Cardiac muscle cell (in vitro differentiated cells and primary cell): ENCODE measurements around the gene BIN1. TPM values are rescaled to one million over a fixed set of nuclear protein-coding genes. Genes with fewer than 3 reads are reported as not detected.

Experiments used
- DNase-seq, 2 donors: peaks; one replicate each; pipeline versions ENCODE4 v3.0.0 to v3.0.0-alpha.2; 2010 to 2017; ENCODE audit warnings: low read depth in 1 of 2, low spot score in 1 of 2
- H3K27ac ChIP-seq: fragments of 200-600 bp; sonication (generic); 2 replicates; pipeline ENCODE4 v1.5.1; 2016
- H3K27me3 ChIP-seq: fragments of 200-600 bp; sonication (generic); 2 replicates; pipeline ENCODE4 v1.6.0; 2016; ENCODE audit warnings: control low read depth
- H3K36me3 ChIP-seq: fragments of 200-600 bp; sonication (generic); 2 replicates; pipeline ENCODE4 v1.5.1; 2016; ENCODE audit warnings: control low read depth
- H3K4me1 ChIP-seq: fragments of 200-600 bp; sonication (generic); 2 replicates; pipeline ENCODE4 v1.8.1; 2017; ENCODE audit warnings: low read depth, mild to moderate bottlenecking, mixed run types
- H3K4me3 ChIP-seq: fragments of 200-600 bp; sonication (generic); 2 replicates; pipeline ENCODE4 v1.5.1; 2016; ENCODE audit warnings: mild to moderate bottlenecking
- H3K9me3 ChIP-seq: fragments of 200-600 bp; sonication (generic); 2 replicates; pipeline ENCODE4 v1.5.1; 2017; ENCODE audit warnings: low read depth, mild to moderate bottlenecking, control low read depth
- polyA plus RNA-seq: library from polyadenylated mRNA; unstranded; fragments of >200 nt; fragmentation: Nextera tagmentation; extraction: Ambion mirVana; gene quantifications from 2 replicates; pipeline ENCODE4 v1.2.1, GENCODE V29; 2016
- total RNA-seq: library from RNA; depleted of rRNA; stranded (reverse); fragments of >200 nt; gene quantifications from 2 replicates; pipeline ENCODE4 v1.2.3, GENCODE V29; 2016
- TF ChIP-seq, protein P1 (sequence below): IDR thresholded peaks from 2 replicates; pipeline ENCODE4 v1.5.1; 2012; ENCODE audit warnings: low read depth, mild to moderate bottlenecking, low read length

Gene BIN1
- total and polyA plus RNA-seq, 2 experiments from 2014 or later: 44.7 to 94.9 TPM

DNA sequence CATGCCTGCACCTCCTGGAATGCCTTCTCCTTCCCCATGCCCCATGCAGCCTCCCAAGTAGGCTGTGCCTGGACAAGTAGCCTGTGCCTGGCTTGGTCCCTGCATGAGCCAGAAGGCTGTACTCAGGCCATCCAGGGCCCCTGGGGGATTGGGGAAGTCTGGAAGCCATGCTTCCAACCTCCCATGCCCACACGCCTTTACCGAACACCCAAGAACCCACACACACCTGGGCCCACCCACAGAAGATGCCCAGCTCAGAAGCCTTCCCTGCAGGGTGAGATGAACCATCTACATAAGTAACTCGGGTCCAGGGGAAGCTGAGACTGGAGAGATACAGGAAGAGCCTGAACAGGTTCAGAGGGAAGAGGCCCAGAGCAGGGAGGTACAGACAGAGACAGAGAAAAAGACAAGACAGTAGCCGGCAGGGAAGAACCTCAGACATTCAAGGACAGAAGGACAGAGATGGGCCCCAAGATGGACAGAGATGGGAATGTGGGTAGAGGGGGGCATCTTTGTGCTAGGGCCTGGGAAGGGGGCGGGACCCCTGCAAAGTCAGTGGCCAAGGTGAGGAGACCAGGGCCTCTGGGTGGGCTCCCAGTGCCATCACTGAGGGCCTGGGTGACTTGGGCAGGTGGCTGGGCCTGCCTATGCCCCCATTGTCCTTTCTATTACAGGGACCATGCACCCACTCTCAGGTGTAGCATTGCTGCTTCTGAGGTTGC lies 4.3 kb downstream of the BIN1 start:
- DNase-seq: no peak
- TF ChIP-seq, protein P1, sequence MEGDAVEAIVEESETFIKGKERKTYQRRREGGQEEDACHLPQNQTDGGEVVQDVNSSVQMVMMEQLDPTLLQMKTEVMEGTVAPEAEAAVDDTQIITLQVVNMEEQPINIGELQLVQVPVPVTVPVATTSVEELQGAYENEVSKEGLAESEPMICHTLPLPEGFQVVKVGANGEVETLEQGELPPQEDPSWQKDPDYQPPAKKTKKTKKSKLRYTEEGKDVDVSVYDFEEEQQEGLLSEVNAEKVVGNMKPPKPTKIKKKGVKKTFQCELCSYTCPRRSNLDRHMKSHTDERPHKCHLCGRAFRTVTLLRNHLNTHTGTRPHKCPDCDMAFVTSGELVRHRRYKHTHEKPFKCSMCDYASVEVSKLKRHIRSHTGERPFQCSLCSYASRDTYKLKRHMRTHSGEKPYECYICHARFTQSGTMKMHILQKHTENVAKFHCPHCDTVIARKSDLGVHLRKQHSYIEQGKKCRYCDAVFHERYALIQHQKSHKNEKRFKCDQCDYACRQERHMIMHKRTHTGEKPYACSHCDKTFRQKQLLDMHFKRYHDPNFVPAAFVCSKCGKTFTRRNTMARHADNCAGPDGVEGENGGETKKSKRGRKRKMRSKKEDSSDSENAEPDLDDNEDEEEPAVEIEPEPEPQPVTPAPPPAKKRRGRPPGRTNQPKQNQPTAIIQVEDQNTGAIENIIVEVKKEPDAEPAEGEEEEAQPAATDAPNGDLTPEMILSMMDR: no peak
- Histone ChIP-seq H3K36me3 (no peaks in the 10 kb centered on the region), H3K4me3 (no peak overlapping the region), H3K9me3 (no peaks in the 10 kb centered on the region), H3K27me3 (no peaks in the 10 kb centered on the region), H3K4me1 (no peaks in the 10 kb centered on the region), H3K27ac (no peak overlapping the region)

DNA sequence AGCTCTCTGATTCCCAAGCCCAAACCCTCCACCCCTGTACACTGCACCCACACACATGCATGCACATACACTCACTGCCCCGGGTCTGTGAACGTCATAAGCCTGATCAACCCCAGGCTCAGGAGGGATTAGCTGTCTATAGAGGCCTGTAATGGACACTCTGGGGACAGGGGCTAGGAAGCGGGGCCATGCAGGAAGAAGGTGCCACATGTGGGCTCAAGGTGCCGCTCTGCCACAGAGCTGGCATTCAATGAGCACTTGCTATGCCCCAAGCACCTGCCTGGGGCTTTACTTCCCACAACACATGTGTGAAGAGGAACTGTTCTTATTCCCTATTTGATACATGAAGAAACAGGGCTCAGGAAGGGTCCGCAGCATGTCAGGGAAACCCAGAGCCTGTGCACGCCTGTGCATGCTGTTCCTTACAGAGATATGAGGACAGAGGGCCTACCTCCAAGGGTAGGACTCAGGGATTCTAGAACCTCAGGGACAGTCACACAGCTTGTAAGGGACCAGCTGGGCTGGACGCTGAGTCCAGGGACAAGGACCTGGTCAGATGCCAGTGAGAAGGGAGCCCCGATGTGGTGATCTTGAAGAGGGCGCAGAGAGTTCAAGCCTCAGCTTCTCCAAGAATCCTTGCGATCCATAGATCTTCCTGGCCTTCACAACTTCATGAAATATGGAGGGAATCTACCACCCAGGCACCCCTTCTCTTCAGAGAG lies 5.0 kb downstream of the BIN1 start:
- Histone ChIP-seq H3K27me3 (no peaks in the 10 kb centered on the region), H3K4me1 (no peaks in the 10 kb centered on the region), H3K27ac (no peak overlapping the region), H3K36me3 (no peaks in the 10 kb centered on the region), H3K9me3 (no peaks in the 10 kb centered on the region), H3K4me3 (no peak overlapping the region)
- TF ChIP-seq, protein P1: no peak
- DNase-seq: no peak

DNA sequence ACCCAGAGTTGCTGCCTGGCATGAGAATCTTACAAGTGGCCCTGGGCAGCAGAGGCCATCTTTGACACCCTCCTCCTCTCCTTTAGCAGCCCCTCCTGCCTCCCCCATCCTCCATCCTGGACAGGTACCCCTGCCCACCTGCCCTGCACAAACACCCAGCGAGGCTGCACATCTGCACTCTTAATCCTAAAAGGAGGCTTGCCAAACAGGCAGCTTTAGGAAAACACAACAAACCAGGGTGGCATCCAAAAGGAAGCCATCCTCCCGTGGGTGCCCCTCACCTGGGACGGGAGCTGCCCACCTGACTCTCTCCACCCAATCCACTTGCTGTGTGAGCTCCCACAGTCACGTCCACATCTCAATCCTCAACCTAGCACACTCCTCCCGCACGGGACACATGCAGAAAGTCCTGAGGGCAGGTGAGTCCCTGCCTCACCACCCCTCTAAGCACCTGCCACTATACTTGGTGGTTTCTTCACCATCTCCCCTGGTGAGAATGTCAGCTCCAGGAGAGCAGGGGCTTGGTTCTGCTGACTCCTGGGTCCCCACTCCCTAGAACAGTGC lies 5.8 kb downstream of the BIN1 start:
- H3K4me1 ChIP-seq: no peaks in the 10 kb centered on the region
- no peaks in the 10 kb centered on the region for H3K9me3 ChIP-seq
- no peaks in the 10 kb centered on the region for H3K27me3 ChIP-seq
- TF ChIP-seq, protein P1: no peak
- no peak overlapping the region for H3K4me3 ChIP-seq
- no peak overlapping the region for H3K27ac ChIP-seq
- no peak for DNase-seq
- H3K36me3 ChIP-seq: no peaks in the 10 kb centered on the region

DNA sequence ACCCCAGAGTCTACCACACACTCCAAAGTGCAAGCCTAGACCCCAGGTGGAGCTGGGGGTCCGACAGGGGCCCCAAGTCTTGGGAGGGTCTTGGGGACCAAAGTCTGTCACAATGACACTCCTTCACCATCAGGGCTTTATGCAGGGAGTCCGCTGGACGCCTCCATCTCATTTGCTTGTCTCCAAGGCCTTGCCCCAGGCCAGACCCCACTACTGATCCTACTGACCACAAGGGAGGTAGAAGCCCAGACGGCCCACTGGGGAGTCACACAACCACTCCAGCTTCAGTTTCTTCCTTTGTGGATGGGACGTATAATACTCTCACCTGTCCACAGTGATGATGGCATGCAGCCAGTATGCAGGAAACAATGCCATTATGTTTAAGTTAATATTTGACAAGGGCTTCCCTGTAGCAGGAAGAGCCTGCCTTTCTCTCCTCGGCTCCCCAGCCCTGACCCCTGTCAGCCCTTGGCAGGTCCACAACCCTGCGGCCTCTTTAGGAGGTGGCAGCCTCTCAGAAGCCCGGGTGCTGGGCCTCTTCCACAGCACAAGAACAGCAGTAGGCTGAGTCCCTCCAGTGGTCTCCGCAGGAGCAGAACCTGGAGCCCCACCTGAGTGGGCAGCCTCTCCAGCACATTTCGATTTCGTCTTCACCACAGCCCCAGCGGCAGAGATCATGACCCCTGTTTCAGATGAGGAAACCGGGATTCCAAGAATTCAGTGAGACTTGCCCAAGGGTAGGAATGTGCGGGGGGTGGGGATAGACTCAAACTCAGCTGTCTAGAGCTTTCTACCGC lies 6.5 kb downstream of the BIN1 start:
- no peak overlapping the region for H3K4me3 ChIP-seq
- TF ChIP-seq, protein P1: no peak
- DNase-seq: peak in 1 of 2 donors; percentile 28

DNA sequence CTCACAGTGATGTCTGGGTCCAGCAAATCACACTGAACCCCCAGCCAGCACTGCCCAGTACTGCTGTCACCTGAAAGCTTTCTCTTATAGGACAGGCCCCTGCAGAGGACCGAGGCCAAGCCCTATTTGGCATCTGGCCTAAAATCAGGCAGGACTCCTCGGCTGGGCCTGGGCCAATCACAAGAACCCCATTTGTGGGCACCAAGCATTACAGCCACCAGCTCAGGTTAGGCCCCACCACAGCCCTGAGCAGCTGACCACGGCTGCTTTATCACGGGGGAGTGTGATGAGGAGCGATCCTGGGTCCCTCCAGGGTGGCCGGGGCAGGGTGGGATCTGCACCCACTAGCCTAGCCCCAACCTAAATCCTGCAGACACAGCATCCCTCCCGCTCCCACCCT lies 8.2 kb downstream of the BIN1 start:
- no peaks in the 10 kb centered on the region for H3K27me3 ChIP-seq
- no peak for DNase-seq
- H3K9me3 ChIP-seq: no peaks in the 10 kb centered on the region
- TF ChIP-seq, protein P1: no peak
- no peak overlapping the region for H3K27ac ChIP-seq
- H3K4me1 ChIP-seq: peaks cover 10% of the 10 kb centered on the region
- no peaks in the 10 kb centered on the region for H3K36me3 ChIP-seq
- no peak overlapping the region for H3K4me3 ChIP-seq

More for the DNA sequence above, 6.5 kb downstream of the BIN1 start:
- no peaks in the 10 kb centered on the region for H3K9me3 ChIP-seq
- H3K36me3 ChIP-seq: no peaks in the 10 kb centered on the region
- H3K27ac ChIP-seq: no peak overlapping the region
- H3K4me1 ChIP-seq: no peaks in the 10 kb centered on the region
- no peaks in the 10 kb centered on the region for H3K27me3 ChIP-seq
